Neuron (in vitro differentiated cells): Measurements from ENCODE around the gene GPR22.

ENCODE experiments used
- H2AFZ ChIP-seq: one replicate; pipeline ENCODE4 v1.6.1; 2013; ENCODE audit warnings: low read depth, mild to moderate bottlenecking, inconsistent platforms, low read length, moderate library complexity
- H3K27me3 ChIP-seq: one replicate; pipeline ENCODE4 v1.6.1; 2013; ENCODE audit warnings: low read length; ENCODE audit not compliant: insufficient read depth
- H3K36me3 ChIP-seq: one replicate; pipeline ENCODE4 v1.6.1; 2013; ENCODE audit warnings: low read length; ENCODE audit not compliant: insufficient read depth
- H3K4me1 ChIP-seq: one replicate; pipeline ENCODE4 v1.6.1; 2013; ENCODE audit warnings: low read length; ENCODE audit not compliant: insufficient read depth
- H3K4me3 ChIP-seq: 2 replicates; pipeline ENCODE4 v1.5.1; 2013; ENCODE audit warnings: mild to moderate bottlenecking, low read length, moderate library complexity
- H3K9me3 ChIP-seq: one replicate; pipeline ENCODE4 v1.6.1; 2013; ENCODE audit warnings: low read length

Gene GPR22

DNA sequence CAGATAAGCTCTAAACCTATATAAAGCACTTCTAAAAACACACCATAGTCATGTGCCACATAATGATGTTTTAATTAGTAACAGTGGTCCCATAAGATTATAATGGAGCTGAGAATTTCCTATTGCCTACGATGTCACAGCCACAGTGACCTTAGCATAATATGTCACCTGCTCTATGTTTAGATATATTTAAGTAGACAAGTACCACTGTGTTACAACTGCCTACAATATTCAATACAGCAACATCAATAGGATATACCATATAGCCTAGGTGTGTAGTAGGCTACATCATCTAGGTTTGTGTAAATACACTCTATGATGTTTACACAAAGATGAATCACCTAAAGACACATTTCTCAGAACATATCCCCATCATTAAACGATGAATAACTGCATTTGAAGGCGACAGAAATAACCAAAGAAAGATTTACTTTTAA is 24.5 kb downstream of the GPR22 start:
- H3K27me3 ChIP-seq, result no peaks in the 10 kb centered on the region
- peaks cover 2% of the 10 kb centered on the region for H3K9me3 ChIP-seq
- no peak overlapping the region for H3K4me3 ChIP-seq
- no peaks in the 10 kb centered on the region for H3K4me1 ChIP-seq
- no peak overlapping the region for H2AFZ ChIP-seq
- H3K36me3 ChIP-seq, result no peaks in the 10 kb centered on the region

DNA sequence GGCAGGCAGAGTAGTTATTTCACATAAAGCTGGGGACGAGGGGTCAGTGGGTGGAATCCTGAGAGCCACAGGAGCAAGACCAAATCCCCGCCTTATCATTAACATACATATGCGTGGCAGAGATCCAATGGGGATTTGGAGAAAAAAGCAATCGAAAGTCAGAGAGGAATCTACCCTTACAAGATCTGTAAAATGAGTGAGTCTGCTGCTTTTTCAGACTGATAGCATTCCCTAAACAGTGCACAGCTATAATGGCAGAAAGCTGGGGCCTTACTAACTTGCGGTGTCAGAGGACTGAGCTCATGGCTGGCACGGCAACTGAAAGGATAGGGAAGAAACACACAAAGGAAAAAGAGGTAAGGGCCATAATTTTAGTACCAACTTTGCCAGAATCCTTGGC is 25.0 kb downstream of the GPR22 start:
- Histone ChIP-seq H3K4me3 (no peak overlapping the region), H3K27me3 (no peaks in the 10 kb centered on the region), H2AFZ (no peak overlapping the region), H3K36me3 (no peaks in the 10 kb centered on the region), H3K4me1 (peaks cover 3% of the 10 kb centered on the region), H3K9me3 (peaks cover 2% of the 10 kb centered on the region)

DNA sequence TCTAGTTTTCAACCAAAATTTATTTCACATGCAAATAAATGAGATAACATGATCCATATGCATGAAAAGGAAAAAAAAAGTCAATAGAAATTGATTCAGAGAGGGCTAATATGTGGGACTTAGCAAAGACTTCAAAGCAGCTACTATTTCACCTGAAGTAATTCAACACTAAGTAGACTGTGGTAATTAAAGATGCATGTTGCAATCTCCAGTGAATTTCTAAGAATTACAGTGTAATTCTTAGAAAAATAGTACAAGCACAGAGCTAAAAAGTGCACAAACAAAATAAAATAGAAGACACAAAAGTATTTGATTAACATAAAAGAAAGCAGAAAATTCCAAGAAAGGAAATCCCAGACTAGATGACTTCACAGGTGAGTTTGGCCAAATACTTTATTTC is 25.7 kb downstream of the GPR22 start:
- Histone ChIP-seq H3K4me1 (peaks cover 5% of the 10 kb centered on the region), H3K27me3 (no peaks in the 10 kb centered on the region), H3K4me3 (no peak overlapping the region), H3K9me3 (peaks cover 2% of the 10 kb centered on the region), H3K36me3 (no peaks in the 10 kb centered on the region), H2AFZ (no peak overlapping the region)

DNA sequence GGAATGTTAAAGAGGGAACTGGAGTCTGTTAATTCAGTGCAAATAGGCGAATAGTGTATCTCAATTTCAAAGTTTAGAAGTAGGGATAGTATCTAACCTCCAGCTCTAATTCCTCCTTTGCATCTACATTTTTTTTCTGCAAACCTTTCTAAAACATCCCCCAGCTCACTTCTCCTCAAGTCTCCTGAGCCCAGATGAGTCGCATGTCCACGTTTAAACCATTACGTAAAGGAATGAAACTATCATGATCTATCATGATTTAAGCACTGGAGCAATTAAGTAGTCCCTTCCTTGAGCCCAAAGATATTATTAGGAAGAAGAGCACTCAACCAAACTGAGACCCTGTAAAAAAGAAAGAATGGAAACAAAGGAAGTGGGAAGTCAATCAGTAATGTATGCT is 29.9 kb downstream of the GPR22 start:
- Histone ChIP-seq H3K4me1 (peaks cover 5% of the 10 kb centered on the region), H3K9me3 (peaks cover 2% of the 10 kb centered on the region), H3K36me3 (no peaks in the 10 kb centered on the region), H3K4me3 (no peak overlapping the region), H2AFZ (no peak overlapping the region), H3K27me3 (no peaks in the 10 kb centered on the region)

DNA sequence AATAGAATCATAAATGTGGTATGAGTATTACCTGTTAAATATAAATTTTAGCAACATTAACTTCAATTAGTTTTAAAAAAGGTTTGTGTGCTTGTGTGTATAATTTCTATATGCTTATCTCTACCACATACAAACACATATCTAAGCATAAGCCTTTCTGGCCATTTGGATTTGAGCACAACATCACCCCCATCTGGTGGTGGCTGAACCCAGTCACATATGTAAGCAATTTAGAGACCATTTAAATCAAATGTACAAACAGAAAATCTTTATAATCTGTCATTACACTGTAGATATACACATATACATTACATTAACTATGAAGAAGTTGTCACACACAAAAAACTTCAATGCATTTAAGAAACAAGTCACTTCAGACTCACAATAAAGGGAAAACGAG is 31.7 kb downstream of the GPR22 start:
- peaks cover 5% of the 10 kb centered on the region for H3K4me1 ChIP-seq
- H3K9me3 ChIP-seq, result peaks cover 6% of the 10 kb centered on the region
- H2AFZ ChIP-seq, result no peak overlapping the region
- no peaks in the 10 kb centered on the region for H3K36me3 ChIP-seq
- no peaks in the 10 kb centered on the region for H3K27me3 ChIP-seq
- no peak overlapping the region for H3K4me3 ChIP-seq

DNA sequence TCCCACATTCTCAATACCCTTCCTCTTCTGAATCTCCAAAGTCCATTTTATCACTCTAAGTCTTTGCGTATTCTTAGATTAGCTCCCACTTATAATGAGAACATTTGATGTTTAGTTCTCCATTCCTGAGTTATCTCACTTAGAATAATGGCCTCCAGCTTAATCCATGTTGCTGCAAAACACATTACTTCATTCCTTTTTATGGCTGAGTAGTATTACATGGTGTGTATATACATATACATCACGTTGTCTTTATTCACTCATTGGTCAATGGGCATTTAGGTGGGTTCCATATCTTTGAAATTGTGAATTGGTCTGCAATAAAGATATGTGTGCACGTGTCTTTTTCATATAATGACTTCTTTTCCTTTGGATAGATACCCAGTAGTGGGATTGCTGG is 32.3 kb downstream of the GPR22 start:
- no peak overlapping the region for H2AFZ ChIP-seq
- H3K4me1 ChIP-seq, result peaks cover 5% of the 10 kb centered on the region
- H3K9me3 ChIP-seq, result peaks cover 5% of the 10 kb centered on the region
- H3K4me3 ChIP-seq, result no peak overlapping the region
- H3K27me3 ChIP-seq, result no peaks in the 10 kb centered on the region
- H3K36me3 ChIP-seq, result no peaks in the 10 kb centered on the region

DNA sequence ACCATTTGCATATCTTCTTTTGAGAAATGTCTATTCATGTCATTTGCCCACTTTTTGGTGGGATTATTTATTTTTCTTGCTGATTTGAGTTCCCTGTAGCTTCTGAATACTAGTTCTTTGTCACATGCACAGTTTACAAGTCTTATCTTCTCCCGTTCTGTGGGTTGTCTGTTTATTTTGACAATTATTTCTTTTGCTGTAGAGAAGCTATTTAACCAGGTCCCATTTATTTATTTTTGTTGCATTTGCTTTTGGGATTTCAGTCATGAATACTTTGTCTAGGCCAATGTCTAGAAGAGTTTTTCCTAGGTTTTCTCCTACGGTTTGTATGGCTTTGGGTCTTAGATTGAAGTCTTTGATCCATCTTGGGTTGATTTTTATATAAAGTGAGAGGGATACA is 32.9 kb downstream of the GPR22 start:
- H3K9me3 ChIP-seq, result peaks cover 5% of the 10 kb centered on the region
- no peaks in the 10 kb centered on the region for H3K27me3 ChIP-seq
- H3K4me3 ChIP-seq, result no peak overlapping the region
- H2AFZ ChIP-seq, result no peak overlapping the region
- H3K4me1 ChIP-seq, result peaks cover 5% of the 10 kb centered on the region
- no peaks in the 10 kb centered on the region for H3K36me3 ChIP-seq

DNA sequence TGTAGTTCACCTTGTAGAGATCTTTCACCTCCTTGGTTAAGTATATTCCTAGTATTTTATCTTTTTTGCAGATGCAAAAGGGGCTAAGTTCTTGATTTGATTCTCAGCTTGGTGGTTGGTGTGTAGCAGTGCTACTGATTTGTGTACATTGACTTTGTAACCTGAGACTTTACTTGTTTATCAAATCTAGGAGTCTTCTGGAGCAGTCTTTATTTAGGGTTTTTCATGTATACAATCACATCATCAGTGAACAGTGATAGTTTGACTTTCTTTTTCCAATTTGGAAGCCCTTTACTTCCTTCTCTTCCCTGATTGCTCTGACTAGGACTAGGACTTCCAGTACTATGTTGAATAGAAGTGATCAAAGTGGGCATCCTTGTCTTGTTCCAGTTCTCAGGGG is 33.8 kb downstream of the GPR22 start:
- no peak overlapping the region for H3K4me3 ChIP-seq
- peaks cover 5% of the 10 kb centered on the region for H3K9me3 ChIP-seq
- H2AFZ ChIP-seq, result no peak overlapping the region
- H3K27me3 ChIP-seq, result no peaks in the 10 kb centered on the region
- no peaks in the 10 kb centered on the region for H3K36me3 ChIP-seq
- H3K4me1 ChIP-seq, result peaks cover 5% of the 10 kb centered on the region

DNA sequence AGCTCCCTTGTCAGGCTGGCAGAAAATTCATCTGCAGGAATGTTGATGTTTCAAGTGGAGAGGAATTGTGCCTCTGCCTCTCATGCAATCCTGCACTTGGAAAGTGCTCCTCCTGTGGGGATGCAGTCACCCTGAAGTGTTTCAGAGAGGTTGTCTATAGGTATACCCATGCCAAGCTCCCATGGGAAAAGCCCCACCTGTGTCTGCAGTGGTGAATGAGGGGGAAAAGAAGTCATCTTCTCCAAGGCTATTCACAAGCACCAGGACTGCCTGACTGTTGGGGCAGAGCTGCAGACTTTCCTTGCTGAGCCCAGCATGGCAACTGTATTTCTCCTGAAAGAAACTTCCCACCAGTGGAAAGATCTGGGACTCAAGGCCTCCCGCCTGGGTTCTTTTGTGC is 35.5 kb downstream of the GPR22 start:
- H3K36me3 ChIP-seq, result no peaks in the 10 kb centered on the region
- H3K27me3 ChIP-seq, result no peaks in the 10 kb centered on the region
- H3K9me3 ChIP-seq, result peaks cover 5% of the 10 kb centered on the region
- H2AFZ ChIP-seq, result no peak overlapping the region
- H3K4me3 ChIP-seq, result no peak overlapping the region
- no peaks in the 10 kb centered on the region for H3K4me1 ChIP-seq

DNA sequence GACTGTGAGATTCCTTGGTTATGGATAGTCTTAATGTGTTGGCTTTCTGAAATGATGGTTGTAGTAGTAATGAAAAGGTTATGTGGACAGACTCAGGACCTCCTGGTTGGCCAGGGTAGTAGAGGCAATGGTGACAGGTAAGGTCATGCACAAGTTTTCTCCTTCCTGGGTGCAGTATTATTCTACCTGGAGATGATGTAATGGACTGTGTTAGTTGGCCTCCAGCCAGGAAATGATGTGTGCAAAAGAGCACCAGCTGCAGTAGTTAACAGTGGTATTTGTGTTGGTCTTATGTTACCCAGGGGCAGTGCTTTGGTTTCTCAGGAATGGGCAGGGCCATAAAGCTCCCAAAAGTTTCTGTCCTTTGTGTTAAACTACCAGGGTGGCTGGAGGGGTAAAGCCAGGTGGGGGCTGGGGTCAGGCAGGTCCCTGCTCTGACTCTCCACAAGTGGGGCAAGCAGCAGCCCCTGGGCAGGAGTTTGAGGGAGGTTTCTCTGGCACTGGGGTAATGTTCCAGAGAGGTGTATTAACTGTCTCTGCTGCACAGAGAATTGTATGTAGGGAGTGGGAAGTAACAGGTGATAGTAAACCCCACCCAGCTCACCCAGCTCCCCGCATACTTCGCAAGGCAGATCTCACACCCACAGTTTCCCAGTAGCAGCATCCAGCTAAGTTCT is 36.3 kb downstream of the GPR22 start:
- H3K4me1 ChIP-seq, result no peaks in the 10 kb centered on the region
- H3K4me3 ChIP-seq, result no peak overlapping the region
- no peak overlapping the region for H2AFZ ChIP-seq
- no peaks in the 10 kb centered on the region for H3K36me3 ChIP-seq
- H3K9me3 ChIP-seq, result peaks cover 5% of the 10 kb centered on the region
- H3K27me3 ChIP-seq, result no peaks in the 10 kb centered on the region

DNA sequence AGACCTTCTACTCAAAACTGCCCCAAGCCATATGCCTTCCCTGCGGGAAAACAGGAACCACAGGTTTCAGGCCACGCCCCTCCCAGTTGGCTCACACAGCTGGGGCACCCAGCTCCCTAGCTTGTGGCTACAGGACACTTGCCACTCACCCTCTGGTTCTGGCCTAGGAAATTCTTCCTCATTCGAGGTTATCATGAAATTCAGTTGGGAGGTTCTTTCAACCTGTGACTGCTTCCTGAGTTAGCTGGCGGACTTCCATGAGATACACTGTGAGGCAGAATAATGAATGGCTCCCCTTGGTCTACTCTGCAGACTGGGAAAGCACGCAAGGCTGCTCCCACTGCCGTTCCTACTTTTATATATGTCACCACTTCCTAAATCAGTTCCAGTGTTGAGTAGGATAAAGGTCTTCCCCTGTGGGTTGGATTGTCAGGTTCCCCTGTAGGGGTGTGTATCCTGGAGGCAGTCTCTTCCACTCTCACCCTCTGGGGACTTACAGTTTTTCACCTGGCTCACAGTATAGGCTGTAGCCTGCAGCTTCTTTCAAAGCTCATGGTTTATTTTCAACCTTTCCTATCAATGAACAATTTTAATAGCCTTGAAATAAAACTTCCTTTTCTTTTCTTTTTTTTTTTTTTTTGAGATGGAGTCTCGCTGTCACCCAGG is 37.0 kb downstream of the GPR22 start:
- Histone ChIP-seq H3K9me3 (peaks cover 5% of the 10 kb centered on the region), H3K27me3 (no peaks in the 10 kb centered on the region), H3K4me1 (no peaks in the 10 kb centered on the region), H3K36me3 (no peaks in the 10 kb centered on the region), H3K4me3 (no peak overlapping the region), H2AFZ (no peak overlapping the region)
